Lower leg skin (tissue), 3 donors: Measurements from ENCODE around the gene CUL1.

Source experiments
- POLR2A ChIP-seq, 2 donors: fragments of 450-650 bp; IDR thresholded peaks; one replicate each; pipeline ENCODE4 v1.6.1; 2016 to 2017; ENCODE audit warnings: antibody characterized with exemption in 2 of 2, mild to moderate bottlenecking in 1 of 2, moderate library complexity in 1 of 2
- TF ChIP-seq, protein P1 (sequence below), 3 donors: fragments of 450-650 bp; IDR thresholded peaks; one replicate each; pipeline ENCODE4 v1.5.1; 2016; ENCODE audit warnings: antibody characterized with exemption in 3 of 3, mild to moderate bottlenecking in 3 of 3, moderate library complexity in 2 of 3

DNA sequence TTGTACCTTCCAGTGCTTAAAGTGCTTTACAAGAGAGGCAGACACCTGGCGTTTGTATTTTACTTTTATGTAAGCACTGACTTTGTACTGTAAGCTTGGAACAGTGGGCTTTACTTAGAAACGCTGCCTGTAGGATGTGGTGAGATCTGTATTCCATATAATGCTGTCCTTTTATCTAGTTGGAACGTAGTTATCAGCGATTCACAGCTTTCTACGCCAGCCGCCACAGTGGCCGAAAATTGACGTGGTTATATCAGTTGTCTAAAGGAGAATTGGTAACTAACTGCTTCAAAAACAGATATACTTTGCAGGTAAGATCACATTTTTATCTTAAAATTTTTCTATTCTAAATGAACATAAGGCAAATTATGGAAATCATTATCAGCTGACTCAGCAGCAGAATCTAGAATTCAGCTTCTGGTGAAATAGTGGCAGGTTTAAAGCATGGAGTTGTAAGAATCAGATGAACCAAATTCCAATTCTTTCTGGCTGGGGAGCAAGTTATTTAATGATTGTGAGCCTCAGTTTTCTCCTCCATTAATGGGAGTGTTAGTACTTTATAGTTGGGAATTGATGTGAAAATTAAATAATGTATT, 91.5 kb downstream of the CUL1 start:
- TF ChIP-seq, protein P1, sequence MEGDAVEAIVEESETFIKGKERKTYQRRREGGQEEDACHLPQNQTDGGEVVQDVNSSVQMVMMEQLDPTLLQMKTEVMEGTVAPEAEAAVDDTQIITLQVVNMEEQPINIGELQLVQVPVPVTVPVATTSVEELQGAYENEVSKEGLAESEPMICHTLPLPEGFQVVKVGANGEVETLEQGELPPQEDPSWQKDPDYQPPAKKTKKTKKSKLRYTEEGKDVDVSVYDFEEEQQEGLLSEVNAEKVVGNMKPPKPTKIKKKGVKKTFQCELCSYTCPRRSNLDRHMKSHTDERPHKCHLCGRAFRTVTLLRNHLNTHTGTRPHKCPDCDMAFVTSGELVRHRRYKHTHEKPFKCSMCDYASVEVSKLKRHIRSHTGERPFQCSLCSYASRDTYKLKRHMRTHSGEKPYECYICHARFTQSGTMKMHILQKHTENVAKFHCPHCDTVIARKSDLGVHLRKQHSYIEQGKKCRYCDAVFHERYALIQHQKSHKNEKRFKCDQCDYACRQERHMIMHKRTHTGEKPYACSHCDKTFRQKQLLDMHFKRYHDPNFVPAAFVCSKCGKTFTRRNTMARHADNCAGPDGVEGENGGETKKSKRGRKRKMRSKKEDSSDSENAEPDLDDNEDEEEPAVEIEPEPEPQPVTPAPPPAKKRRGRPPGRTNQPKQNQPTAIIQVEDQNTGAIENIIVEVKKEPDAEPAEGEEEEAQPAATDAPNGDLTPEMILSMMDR (IDR thresholded peaks at IDR 0.05), result no peak
- TF ChIP-seq POLR2A (IDR thresholded peaks at IDR 0.05), result no peak
